HEK293 (cell line): ENCODE data around the gene PDGFD.

Source experiments
- CTCF ChIA-PET: fragments of 350-600 bp; formaldehyde crosslinking; extraction: SDS; loops from one replicate; lab custom pipeline; 2021; ENCODE audit warnings: antibody characterized with exemption; lab: Yijun Ruan, JAX
- POLR2A ChIA-PET: fragments of 300-600 bp; formaldehyde crosslinking; extraction: SDS; loops from one replicate; lab custom pipeline; 2020; ENCODE audit warnings: antibody characterized with exemption, inconsistent platforms; lab: Yijun Ruan, JAX
- H3K27ac ChIP-seq: fragments of 200-500 bp; sonication (Bioruptor generic); 2 replicates; pipeline ENCODE4 v1.5.1; 2014; ENCODE audit warnings: low read depth, low read length, control low read depth, inconsistent platforms; ENCODE audit errors: extremely low read depth
- H3K36me3 ChIP-seq, 2 experiments: fragments of 200-500 bp in 1 of 2; sonication (Bioruptor generic) in 1 of 2; 1 replicate in 1 of 2; 2 replicates in 1 of 2; pipeline ENCODE4 v1.5.1; 2014 to 2017; ENCODE audit warnings: inconsistent platforms in 2 of 2, low read length in 2 of 2; ENCODE audit not compliant: control insufficient read depth in 2 of 2, insufficient read depth in 1 of 2
- H3K4me1 ChIP-seq: fragments of 200-500 bp; sonication (Bioruptor generic); 2 replicates; pipeline ENCODE4 v1.5.1; 2014; ENCODE audit warnings: mild to moderate bottlenecking, low read length, inconsistent platforms; ENCODE audit not compliant: control insufficient read depth, insufficient read depth
- H3K4me3 ChIP-seq: 2 replicates; pipeline ENCODE4 v1.5.1; 2011; ENCODE audit warnings: low read depth, mild to moderate bottlenecking, control low read depth, low read length, moderate library complexity
- H3K9me3 ChIP-seq: fragments of 200-500 bp; sonication (Bioruptor generic); 2 replicates; pipeline ENCODE4 v1.5.1; 2014; ENCODE audit warnings: low read depth, low read length, inconsistent platforms; ENCODE audit not compliant: control insufficient read depth, insufficient read depth
- KLF16 ChIP-seq: fragments of 450-650 bp; formaldehyde crosslinking; IDR thresholded peaks from 2 replicates; pipeline ENCODE4 v1.5.1; 2017; ENCODE audit warnings: missing biosample characterization, missing genetic modification characterization
- SETDB1 ChIP-seq: IDR thresholded peaks from one replicate; pipeline ENCODE4 v1.6.1; 2017; ENCODE audit warnings: mild to moderate bottlenecking, low read length, moderate library complexity, mixed read lengths; ENCODE audit not compliant: insufficient read length
- ZBTB11 ChIP-seq: fragments of 450-650 bp; formaldehyde crosslinking; conservative IDR thresholded peaks from 2 replicates; pipeline ENCODE4 v1.5.1; 2016; ENCODE audit warnings: low read depth, missing biosample characterization, missing genetic modification characterization
- ZBTB49 ChIP-seq: fragments of 450-650 bp; formaldehyde crosslinking; IDR thresholded peaks from 2 replicates; pipeline ENCODE4 v1.5.1; 2016; ENCODE audit warnings: missing biosample characterization, missing genetic modification characterization, low read depth
- ZBTB6 ChIP-seq: fragments of 450-650 bp; formaldehyde crosslinking; IDR thresholded peaks from 2 replicates; pipeline ENCODE4 v1.5.1; 2017; ENCODE audit warnings: missing biosample characterization, missing genetic modification characterization
- ZNF341 ChIP-seq: fragments of 450-650 bp; formaldehyde crosslinking; IDR thresholded peaks from 2 replicates; pipeline ENCODE4; 2016; ENCODE audit warnings: low read depth, missing biosample characterization, missing genetic modification characterization
- ZNF610 ChIP-seq: fragments of 450-650 bp; formaldehyde crosslinking; IDR thresholded peaks from 2 replicates; pipeline ENCODE4 v1.5.1; 2016; ENCODE audit warnings: missing biosample characterization, missing genetic modification characterization, borderline replicate concordance
- ZNF664 ChIP-seq: fragments of 450-650 bp; formaldehyde crosslinking; IDR thresholded peaks from 2 replicates; pipeline ENCODE4 v1.5.1; 2016; ENCODE audit warnings: missing biosample characterization, missing genetic modification characterization

The PDGFD gene

GRCh38 chr11:103958475-103959215, 205.3 kb downstream of the PDGFD start:
- ChIA-PET POLR2A (no interaction called here), CTCF (interaction anchor here (0.7 to 1.1 kb wide), 2 partner anchors 277 to 595 kb away, joined by 3 to 5 read pairs; no protein-coding TSS in a partner anchor)
- Histone ChIP-seq H3K4me1 (no peaks in the 10 kb centered on the region), H3K9me3 (no peaks in the 10 kb centered on the region), H3K4me3 (no peak overlapping the region), H3K36me3 (no peaks in the 10 kb centered on the region), H3K27ac (no peak overlapping the region)
- TF ChIP-seq ZBTB6 (tag by site-specific recombination), result no peak

- no peak for TF ChIP-seq ZBTB11 (tag by site-specific recombination)
- TF ChIP-seq SETDB1, result no peak
- no peak for TF ChIP-seq ZBTB49 (tag by site-specific recombination)
- Histone ChIP-seq H3K4me3 (no peak overlapping the region), H3K4me1 (no peaks in the 10 kb centered on the region), H3K9me3 (no peaks in the 10 kb centered on the region), H3K27ac (no peak overlapping the region), H3K36me3 (no peaks in the 10 kb centered on the region)
- POLR2A ChIA-PET, result no interaction called here
- CTCF ChIA-PET, result interaction anchor here (0.8 kb wide), 1 partner anchor 8 kb away, joined by 3 read pairs; no protein-coding TSS in a partner anchor
Measured at GRCh38 chr11:103953797-103954486, 210.0 kb downstream of the PDGFD start.

GRCh38 chr11:103949781-103950180, 214.2 kb downstream of the PDGFD start:
- H3K4me1 ChIP-seq, result no peaks in the 10 kb centered on the region
- TF ChIP-seq ZNF610 (tag by site-specific recombination) (no peak), KLF16 (tag by site-specific recombination) (no peak), ZNF664 (no peak), ZNF341 (no peak)
- H3K9me3 ChIP-seq, result no peaks in the 10 kb centered on the region
- no peaks in the 10 kb centered on the region for H3K36me3 ChIP-seq
- no peak overlapping the region for H3K27ac ChIP-seq
- no peak overlapping the region for H3K4me3 ChIP-seq
- POLR2A ChIA-PET, result no interaction called here
- CTCF ChIA-PET, result no interaction called here
